K562 treated with DMSO at 1 percent for 4 hours (cell line): ENCODE measurements around the gene RNF38. TPM values are rescaled to one million over a fixed set of nuclear protein-coding genes. Genes with fewer than 3 reads are reported as not detected.

Experiments
- total RNA-seq: library from RNA; unstranded; fragments of 300-600 nt; gene quantifications from 2 replicates; pipeline ENCODE4 v1.2.3, GENCODE V29; 2022; ENCODE audit not compliant: insufficient read depth

RNF38 gene
- 6.7 and 8.4 TPM in 2 replicates for total RNA-seq

GRCh38 chr9:36399980-36400331 lies at the start of gene RNF38:
Gene RNF38, minus strand, starts transcription at chr9:36400269. Its CDS starts 161 bp downstream, at chr9:36400108.

Other genes with a start within 250 kb of the RNF38 start
- gene CCIN, start 230.9 kb downstream of the RNF38 start, total RNA-seq: not detected in 2 replicates
- 309 and 316 TPM in 2 replicates for gene CLTA, start 209.3 kb downstream of the RNF38 start, total RNA-seq
- gene GNE, start 141.8 kb downstream of the RNF38 start, total RNA-seq: 8.0 and 8.6 TPM in 2 replicates
- 21.3 and 21.5 TPM in 2 replicates for gene MELK, start 172.6 kb upstream of the RNF38 start, total RNA-seq